Mesothelial cell of epicardium (in vitro differentiated cells): ENCODE results near the gene C9orf152. TPM values are rescaled to one million over a fixed set of nuclear protein-coding genes. Genes with fewer than 3 reads are reported as not detected.

Experiments
- DNase-seq, 2 experiments: peaks; one replicate each; pipeline ENCODE4 v3.0.0; 2021; ENCODE audit warnings: low spot score in 2 of 2; ENCODE audit not compliant: unreplicated experiment in 2 of 2
- H3K27ac Mint-ChIP-seq: 2 replicates; pipeline ENCODE4 v1.8.0; 2021; ENCODE audit warnings: mixed read lengths
- H3K27me3 Mint-ChIP-seq: 2 replicates; pipeline ENCODE4 v1.8.0; 2021; ENCODE audit warnings: low read depth, mixed read lengths
- H3K36me3 Mint-ChIP-seq: 2 replicates; pipeline ENCODE4 v1.8.0; 2021; ENCODE audit warnings: mixed read lengths
- H3K4me1 Mint-ChIP-seq: 2 replicates; pipeline ENCODE4 v1.8.0; 2021; ENCODE audit warnings: mixed read lengths
- H3K4me3 Mint-ChIP-seq: 2 replicates; pipeline ENCODE4 v1.8.0; 2021; ENCODE audit warnings: mild to moderate bottlenecking, moderate library complexity, mixed read lengths
- H3K9me3 Mint-ChIP-seq: 2 replicates; pipeline ENCODE4 v1.8.0; 2021; ENCODE audit warnings: mixed read lengths
- CTCF ChIP-seq: fragments of 200-600 bp; sonication (generic); IDR thresholded peaks from one replicate; pipeline ENCODE4 v1.5.0; 2021; ENCODE audit warnings: antibody characterized with exemption; ENCODE audit not compliant: unreplicated experiment
- total RNA-seq: library from RNA; stranded (reverse); gene quantifications from 3 replicates; pipeline ENCODE4 v1.2.1, GENCODE V29; 2021

Gene C9orf152
- total RNA-seq, result not detected in 3 replicates

DNA sequence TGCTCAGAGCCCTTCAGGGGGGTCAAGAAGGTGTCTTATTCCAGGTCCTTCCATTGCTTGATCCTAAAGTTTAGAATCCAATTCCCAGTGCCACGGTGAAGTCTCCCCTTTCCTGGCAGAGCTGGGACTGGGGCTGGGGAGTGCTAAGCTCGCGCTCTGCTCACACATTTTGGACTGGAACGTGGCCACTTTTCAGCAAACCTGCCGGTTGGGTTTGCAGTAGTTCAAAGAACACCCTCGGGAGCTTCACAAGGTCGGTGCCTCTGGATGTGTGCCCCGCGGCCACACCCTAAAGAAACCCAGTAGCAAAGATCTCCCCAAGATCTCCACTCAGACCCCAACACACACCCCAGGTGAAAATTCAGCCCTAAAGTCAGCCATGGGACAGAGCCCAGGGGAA lies at the start of gene C9orf152:
Gene C9orf152, minus strand, starts transcription at position 129 of the 400 bp plus-strand sequence. CDS start 580 bp downstream, outside the sequence.
- Mint-ChIP-seq H3K36me3 (no peaks in the 10 kb centered on the region), H3K27ac (no peak within 1 kb of the TSS), H3K4me3 (no peak within 1 kb of the TSS), H3K27me3 (peaks cover 11% of the 10 kb centered on the region), H3K9me3 (peaks cover 11% of the 10 kb centered on the region), H3K4me1 (peaks cover 3% of the 10 kb centered on the region)
- DNase-seq, result peak in 1 of 2 experiments; percentile 14
- TF ChIP-seq CTCF, result no peak

GRCh38 chr9:110257097-110257841 lies 49.3 kb upstream of the C9orf152 start:
- Mint-ChIP-seq H3K4me1 (peaks cover 37% of the 10 kb centered on the region), H3K27ac (peak overlapping the region; percentile 88), H3K27me3 (peaks cover 1% of the 10 kb centered on the region), H3K4me3 (peak overlapping the region; percentile 95), H3K9me3 (no peaks in the 10 kb centered on the region), H3K36me3 (peaks cover 1% of the 10 kb centered on the region)
- TF ChIP-seq CTCF, result no peak
- DNase-seq, result no peak

DNA sequence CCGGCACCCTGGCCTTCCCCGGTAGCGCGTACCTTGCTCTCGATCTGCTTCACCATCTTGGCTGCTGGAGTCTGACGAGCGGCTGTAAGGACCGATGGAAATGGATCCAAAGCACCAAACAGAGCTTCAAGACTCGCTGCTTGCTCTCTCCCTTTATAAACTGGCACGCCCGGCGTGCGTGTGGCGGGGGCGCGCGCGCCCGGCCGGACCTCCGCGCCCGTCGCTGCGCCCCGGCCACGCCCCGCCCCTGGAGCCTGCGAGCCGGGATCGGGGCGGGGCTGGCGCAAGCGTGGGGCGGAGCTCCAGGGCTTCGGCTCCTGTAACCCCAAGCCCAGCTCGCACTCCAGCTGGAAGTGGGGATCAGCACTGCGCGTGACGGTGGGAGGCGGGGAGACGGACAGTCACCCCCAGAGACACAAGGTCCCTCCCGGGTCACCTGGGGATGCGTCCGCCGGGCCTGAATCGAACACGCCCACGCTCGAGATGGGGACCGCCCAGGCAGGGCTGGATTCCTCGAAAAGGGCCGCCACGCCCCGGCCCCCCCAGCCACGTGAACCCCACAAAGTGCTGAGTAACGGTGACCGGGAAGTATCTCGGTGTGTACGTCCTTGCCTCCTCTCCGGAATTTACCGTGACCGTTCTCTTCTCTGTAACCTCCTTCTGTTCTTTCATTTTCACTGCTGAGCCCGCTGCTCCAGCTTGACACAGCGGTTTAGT lies 48.6 kb upstream of the C9orf152 start, which contains the start of gene TXN:
Gene TXN, minus strand, starts transcription at position 128 of the 717 bp plus-strand sequence. Its CDS starts 72 bp downstream, at position 56.
- peak; percentile 79 to 85 for DNase-seq
- Mint-ChIP-seq H3K4me3 (peak within 1 kb of the TSS; percentile 95), H3K9me3 (no peaks in the 10 kb centered on the region), H3K4me1 (peaks cover 37% of the 10 kb centered on the region), H3K36me3 (peaks cover 1% of the 10 kb centered on the region), H3K27ac (peak within 1 kb of the TSS; percentile 97), H3K27me3 (peaks cover 1% of the 10 kb centered on the region)
- TF ChIP-seq CTCF, result no peak

DNA sequence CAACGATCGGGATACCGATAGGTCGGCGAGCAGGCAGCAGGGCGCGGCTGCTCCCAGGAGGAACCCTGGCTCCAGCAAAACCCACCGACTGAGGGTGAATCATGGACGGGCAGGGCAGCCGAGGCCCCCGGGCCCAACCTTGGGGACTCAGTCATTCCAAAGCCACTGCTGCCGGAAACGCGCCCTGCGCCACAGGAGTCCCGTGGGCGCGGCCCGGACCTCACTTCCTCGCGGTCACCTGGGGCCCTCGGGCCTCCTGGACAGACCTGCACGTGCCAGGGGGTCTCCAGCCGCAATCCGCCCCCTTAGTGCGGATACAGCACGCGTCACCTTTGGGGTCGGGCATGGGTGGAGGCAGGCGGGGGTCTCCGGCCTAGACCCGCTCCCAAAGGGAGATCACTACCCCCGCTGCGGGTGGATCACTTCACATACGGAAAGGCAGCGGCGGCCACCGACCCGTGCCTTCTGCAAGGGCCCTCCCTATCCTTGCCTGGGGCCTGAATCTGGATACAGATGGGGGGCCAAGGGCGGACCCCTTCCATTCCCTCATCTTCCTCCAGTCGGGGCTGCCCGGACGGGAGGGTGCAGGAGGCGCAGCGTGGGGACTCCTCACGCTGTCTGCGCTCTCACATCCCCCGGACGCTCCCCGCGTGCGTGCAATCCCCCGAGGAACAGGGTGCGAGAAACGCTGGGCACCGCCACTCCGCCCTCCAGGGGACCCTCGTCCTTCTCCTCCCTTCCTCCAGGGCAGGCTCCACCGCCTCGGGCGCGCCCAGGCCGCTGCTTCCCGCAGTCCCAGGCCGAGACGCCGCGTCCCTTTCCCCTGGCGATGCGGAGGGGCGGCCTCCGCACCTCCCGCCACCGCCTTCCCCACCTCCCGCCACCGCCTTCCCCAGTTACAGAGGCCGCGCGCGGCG lies 47.8 kb upstream of the C9orf152 start:
- H3K36me3 Mint-ChIP-seq, result peaks cover 3% of the 10 kb centered on the region
- TF ChIP-seq CTCF, result no peak
- H3K9me3 Mint-ChIP-seq, result no peaks in the 10 kb centered on the region
- H3K4me1 Mint-ChIP-seq, result peaks cover 35% of the 10 kb centered on the region
- H3K27me3 Mint-ChIP-seq, result no peaks in the 10 kb centered on the region
- peak overlapping the region; percentile 97 for H3K27ac Mint-ChIP-seq
- peak; percentile 42 to 53 for DNase-seq
- peak overlapping the region; percentile 95 for H3K4me3 Mint-ChIP-seq

GRCh38 chr9:110255034-110255462 lies 47.1 kb upstream of the C9orf152 start:
- Mint-ChIP-seq H3K4me1 (peaks cover 35% of the 10 kb centered on the region), H3K4me3 (peak overlapping the region; percentile 95), H3K27ac (peak overlapping the region; percentile 74), H3K9me3 (no peaks in the 10 kb centered on the region), H3K36me3 (peaks cover 9% of the 10 kb centered on the region), H3K27me3 (no peaks in the 10 kb centered on the region)
- TF ChIP-seq CTCF, result no peak
- DNase-seq, result peak in 1 of 2 experiments; percentile 56
